NT2/D1 (cell line): ENCODE results near the gene AGPAT2.

Source experiments
- SUZ12 ChIP-seq: IDR thresholded peaks from 2 replicates; pipeline ENCODE4 v1.6.1; 2011; ENCODE audit not compliant: insufficient read length, insufficient read depth; ENCODE audit errors: extremely low read depth
- YY1 ChIP-seq: IDR thresholded peaks from 2 replicates; pipeline ENCODE4 v1.6.1; 2011; ENCODE audit not compliant: insufficient read length, insufficient read depth
- ZNF274 ChIP-seq: IDR thresholded peaks from 2 replicates; pipeline ENCODE4 v1.6.1; 2011; ENCODE audit warnings: mild to moderate bottlenecking, low read depth, low read length

GRCh38 chr9:136710543-136710942 is 23.3 kb upstream of the AGPAT2 start:
- TF ChIP-seq YY1 (no peak), ZNF274 (no peak), SUZ12 (no peak)
